Skin of body (tissue), 2 donors: Measurements from ENCODE around the gene PYGO1. TPM values are rescaled to one million over a fixed set of nuclear protein-coding genes. Genes with fewer than 3 reads are reported as not detected.
"Not testable (repeated sequence)": the region's sequence is repeated elsewhere in the genome, so short reads cannot be mapped to it uniquely, and the experiment has no call there.

Experiments used
- DNase-seq: peaks from one replicate; lab custom pipeline; 2025; lab: John Stamatoyannopoulos, UW
- total RNA-seq: library from RNA; depleted of rRNA; stranded (reverse); fragments of >200 nt; gene quantifications from one replicate; pipeline ENCODE4 v1.2.3, GENCODE V29; 2014

Gene PYGO1
- total RNA-seq, 1 donor from 2014 or later: 11.3 TPM

GRCh38 chr15:55507567-55507966 lies 80.6 kb downstream of the PYGO1 start:
- DNase-seq: no peak

GRCh38 chr15:55505407-55505806 lies 82.7 kb downstream of the PYGO1 start:
- DNase-seq: not testable (repeated sequence)

- DNase-seq: no peak
Observed at GRCh38 chr15:55499151-55499550, 89.0 kb downstream of the PYGO1 start.

- peak; percentile 69 for DNase-seq
Observed at GRCh38 chr15:55498109-55498938, 89.8 kb downstream of the PYGO1 start.

GRCh38 chr15:55496716-55497115 lies 91.4 kb downstream of the PYGO1 start:
- no peak for DNase-seq

GRCh38 chr15:55494931-55495330 lies 93.2 kb downstream of the PYGO1 start:
- DNase-seq: no peak

GRCh38 chr15:55488952-55489600 lies 99.1 kb downstream of the PYGO1 start:
- DNase-seq: not testable (repeated sequence)

Other genes with a start within 250 kb of the PYGO1 start
- gene CCPG1, start 180.0 kb downstream of the PYGO1 start, total RNA-seq: 26.9 TPM
- 1.5 TPM for gene PIERCE2, start 179.8 kb downstream of the PYGO1 start, total RNA-seq
- gene DNAAF4, start 80.1 kb downstream of the PYGO1 start, total RNA-seq: 2.4 TPM
- 1.5 TPM for gene PRTG, start 154.8 kb upstream of the PYGO1 start, total RNA-seq